HepG2 (cell line): ENCODE results near the gene TSC1. TPM values are rescaled to one million over a fixed set of nuclear protein-coding genes. Genes with fewer than 3 reads are reported as not detected.

ENCODE experiments used
- ATAC-seq: fragments of 200-7000 bp; cut with Tn5 transposase; 3 replicates; pipeline ENCODE4 v1.9.1; 2020; ENCODE audit warnings: mild to moderate bottlenecking, moderate library complexity
- BruUV-seq: library from RNA; stranded (reverse); fragments of 400-500 nt; replicated peaks from 2 replicates; lab custom pipeline; 2021; lab: Mats Ljungman, UMichigan
- CTCF ChIA-PET: fragments of 300-600 bp; formaldehyde crosslinking; extraction: SDS; loops from one replicate; lab custom pipeline; 2021; ENCODE audit warnings: low total read pairs, inconsistent platforms, low intra/inter-chr PET ratio; lab: Yijun Ruan, JAX
- POLR2A ChIA-PET: fragments of 350-600 bp; sonication (Branson Sonifier 250); formaldehyde crosslinking; loops from one replicate; lab custom pipeline; 2020; ENCODE audit warnings: antibody characterized with exemption, inconsistent platforms; lab: Yijun Ruan, JAX
- DNase-seq: peaks from one replicate; pipeline ENCODE4 v3.0.0-alpha.2; 2015; ENCODE audit warnings: low spot score
- FAIRE-seq: peaks from 3 replicates; lab custom pipeline; 2011; peaks lifted over from hg19 to GRCh38; lab: Jason Lieb, UNC
- H2AFZ ChIP-seq: one replicate; pipeline ENCODE4 v1.6.1; 2011; ENCODE audit warnings: low read length, inconsistent platforms
- H3K27ac ChIP-seq: fragments of 300-600 bp; 3 replicates; pipeline ENCODE4 v1.8.0; 2011; ENCODE audit warnings: mixed run types, mild to moderate bottlenecking, mixed read lengths, low read length, inconsistent platforms; ENCODE audit not compliant: insufficient read depth; ENCODE audit errors: extremely low read length
- H3K27me3 ChIP-seq, 2 experiments: fragments of 200-600 bp in 1 of 2; 2 replicates in 1 of 2; 3 replicates in 1 of 2; pipeline versions ENCODE4 v1.6.0 to v1.8.0; 2011; ENCODE audit warnings: low read length in 2 of 2, mild to moderate bottlenecking in 2 of 2, moderate library complexity in 2 of 2, inconsistent platforms in 1 of 2; ENCODE audit not compliant: insufficient read depth in 2 of 2, control insufficient read depth in 1 of 2
- H3K36me3 ChIP-seq, 2 experiments: fragments of 200-600 bp in 1 of 2; replicated peaks in 1 of 2; 2 replicates in 1 of 2; 3 replicates in 1 of 2; pipeline versions ENCODE4 v1.5.1 to v1.8.0; 2011; ENCODE audit warnings: low read length in 2 of 2, inconsistent platforms in 1 of 2; ENCODE audit not compliant: insufficient read depth in 2 of 2, control insufficient read depth in 1 of 2
- H3K4me1 ChIP-seq: 2 replicates; pipeline ENCODE4 v1.5.1; 2012; ENCODE audit warnings: low read length, inconsistent platforms; ENCODE audit not compliant: insufficient read depth
- H3K4me2 ChIP-seq: 2 replicates; pipeline ENCODE4 v1.6.0; 2011; ENCODE audit warnings: low read depth, low read length, inconsistent platforms
- H3K4me3 ChIP-seq, 3 experiments: fragments of 200-600 bp in 1 of 3; sonication (generic), shearing (Covaris generic) in 1 of 3; replicated peaks in 1 of 3; 2 replicates each; pipeline ENCODE4 v1.5.1; 2011 to 2016; ENCODE audit warnings: low read length in 3 of 3, inconsistent platforms in 2 of 3, low read depth in 2 of 3, mild to moderate bottlenecking in 2 of 3, control low read depth in 1 of 3, mixed read lengths in 1 of 3; ENCODE audit not compliant: insufficient read depth in 1 of 3
- H3K79me2 ChIP-seq: one replicate; pipeline ENCODE4 v1.6.1; 2011; ENCODE audit warnings: low read length, inconsistent platforms; ENCODE audit not compliant: insufficient read depth
- H3K9ac ChIP-seq: 2 replicates; pipeline ENCODE4 v1.6.0; 2011; ENCODE audit warnings: mild to moderate bottlenecking, low read depth, low read length, inconsistent platforms; ENCODE audit not compliant: insufficient read depth
- H3K9me3 ChIP-seq: 2 replicates; pipeline ENCODE4 v1.5.1; 2012; ENCODE audit warnings: mild to moderate bottlenecking, low read length
- H4K20me1 ChIP-seq: 2 replicates; pipeline ENCODE4 v1.6.0; 2011; ENCODE audit warnings: inconsistent platforms, mild to moderate bottlenecking, low read length, moderate library complexity; ENCODE audit not compliant: insufficient read depth
- FOXP1 ChIP-seq, 2 experiments: fragments of 450-650 bp in 1 of 2; IDR thresholded peaks; 2 replicates each; pipeline ENCODE4 v1.6.1; 2017 to 2018; ENCODE audit warnings: antibody characterized with exemption in 1 of 2
- NFE2L2 ChIP-seq: fragments of 150-350 bp; IDR thresholded peaks from 2 replicates; pipeline ENCODE4 v1.6.1; 2014; ENCODE audit warnings: low read length
- ZFP37 ChIP-seq: sonication (generic); formaldehyde crosslinking; IDR thresholded peaks from 2 replicates; pipeline ENCODE4 v1.4.0; 2020; ENCODE audit warnings: missing genetic modification reagents, borderline replicate concordance
- ZNF18 ChIP-seq: sonication (generic); formaldehyde crosslinking; IDR thresholded peaks from 2 replicates; pipeline ENCODE4 v1.8.0; 2022; ENCODE audit warnings: mild to moderate bottlenecking, missing genetic modification reagents; ENCODE audit not compliant: insufficient replicate concordance
- ZNF761 ChIP-seq: sonication (generic); formaldehyde crosslinking; conservative IDR thresholded peaks from 2 replicates; pipeline ENCODE4 v1.4.0; 2020; ENCODE audit warnings: mild to moderate bottlenecking, missing genetic modification reagents
- WGBS: methylation state at CpG from one replicate; pipeline ENCODE4 v1.1.6; 2017; ENCODE audit warnings: low lambda C conversion rate; 5-methylcytosine and 5-hydroxymethylcytosine counted together
- in situ Hi-C: cut with HindIII; loops from 2 replicates; pipeline ENCODE4 v1.10.0; 2017; ENCODE audit warnings: low pct_unique_long_range_greater_than_20kb; ENCODE audit not compliant: extremely low pct_ligation_motif_present
- intact Hi-C: fragments of 100-400 bp; cut with micrococcal nuclease; formaldehyde crosslinking; loops from one replicate; pipeline ENCODE4 v1.10.0; 2022; ENCODE audit not compliant: unreplicated experiment
- polyA plus RNA-seq, 8 experiments: library from polyadenylated mRNA; depleted of rRNA in 3 of 8; stranded (reverse) in 7 of 8; unstranded in 1 of 8; fragments of >200 nt; fragmentation: Illumina TruSeq in 4 of 8; extraction: Trizol in 4 of 8; gene quantifications; 2 replicates each; pipeline versions ENCODE4 v1.2.1 to v1.2.3, GENCODE V29; 2011 to 2016; ENCODE audit warnings: low read depth in 4 of 8, missing spikeins in 1 of 8, mixed read lengths in 1 of 8; ENCODE audit not compliant: insufficient read depth in 1 of 8
- total RNA-seq, 5 experiments: library from RNA; depleted of rRNA; stranded (reverse); fragments of >200 nt; fragmentation: Illumina TruSeq; extraction: Trizol; gene quantifications; 2 replicates each; pipeline ENCODE4 v1.2.3, GENCODE V29; 2016; ENCODE audit warnings: low read depth in 1 of 5
- TF ChIP-seq, protein P1 (sequence below): sonication (generic); formaldehyde crosslinking; IDR thresholded peaks from 2 replicates; pipeline ENCODE4 v1.5.1; 2020; ENCODE audit warnings: mild to moderate bottlenecking, missing genetic modification reagents
- TF ChIP-seq, protein P2 (sequence below): sonication (generic); formaldehyde crosslinking; IDR thresholded peaks from 2 replicates; pipeline ENCODE4 v1.4.0; 2020; ENCODE audit warnings: missing genetic modification reagents

The TSC1 gene
- total and polyA plus RNA-seq, 2 of the 13 experiments (the other 11 are each of a cell fraction or from before 2014, with no cell fraction given) = 31.6 to 66.1 TPM

- TF ChIP-seq, protein P1, sequence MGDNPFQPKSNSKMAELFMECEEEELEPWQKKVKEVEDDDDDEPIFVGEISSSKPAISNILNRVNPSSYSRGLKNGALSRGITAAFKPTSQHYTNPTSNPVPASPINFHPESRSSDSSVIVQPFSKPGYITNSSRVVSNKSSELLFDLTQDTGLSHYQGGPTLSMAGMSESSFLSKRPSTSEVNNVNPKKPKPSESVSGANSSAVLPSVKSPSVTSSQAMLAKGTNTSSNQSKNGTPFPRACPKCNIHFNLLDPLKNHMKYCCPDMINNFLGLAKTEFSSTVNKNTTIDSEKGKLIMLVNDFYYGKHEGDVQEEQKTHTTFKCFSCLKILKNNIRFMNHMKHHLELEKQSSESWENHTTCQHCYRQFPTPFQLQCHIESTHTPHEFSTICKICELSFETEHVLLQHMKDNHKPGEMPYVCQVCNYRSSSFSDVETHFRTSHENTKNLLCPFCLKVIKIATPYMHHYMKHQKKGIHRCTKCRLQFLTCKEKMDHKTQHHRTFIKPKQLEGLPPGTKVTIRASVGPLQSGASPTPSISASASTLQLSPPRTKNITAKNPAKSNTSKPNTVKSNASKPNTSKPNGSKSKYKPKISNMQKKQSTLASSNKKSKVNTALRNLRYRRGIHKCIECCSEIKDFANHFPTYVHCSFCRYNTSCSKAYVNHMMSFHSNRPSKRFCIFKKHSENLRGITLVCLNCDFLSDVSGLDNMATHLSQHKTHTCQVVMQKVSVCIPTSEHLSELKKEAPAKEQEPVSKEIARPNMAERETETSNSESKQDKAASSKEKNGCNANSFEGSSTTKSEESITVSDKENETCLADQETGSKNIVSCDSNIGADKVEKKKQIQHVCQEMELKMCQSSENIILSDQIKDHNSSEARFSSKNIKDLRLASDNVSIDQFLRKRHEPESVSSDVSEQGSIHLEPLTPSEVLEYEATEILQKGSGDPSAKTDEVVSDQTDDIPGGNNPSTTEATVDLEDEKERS = no peak
- no peak for TF ChIP-seq ZNF18 (CRISPR knock-in tag)
Measured at GRCh38 chr9:132858751-132859150, 85.7 kb downstream of the TSC1 start (continued).

DNA sequence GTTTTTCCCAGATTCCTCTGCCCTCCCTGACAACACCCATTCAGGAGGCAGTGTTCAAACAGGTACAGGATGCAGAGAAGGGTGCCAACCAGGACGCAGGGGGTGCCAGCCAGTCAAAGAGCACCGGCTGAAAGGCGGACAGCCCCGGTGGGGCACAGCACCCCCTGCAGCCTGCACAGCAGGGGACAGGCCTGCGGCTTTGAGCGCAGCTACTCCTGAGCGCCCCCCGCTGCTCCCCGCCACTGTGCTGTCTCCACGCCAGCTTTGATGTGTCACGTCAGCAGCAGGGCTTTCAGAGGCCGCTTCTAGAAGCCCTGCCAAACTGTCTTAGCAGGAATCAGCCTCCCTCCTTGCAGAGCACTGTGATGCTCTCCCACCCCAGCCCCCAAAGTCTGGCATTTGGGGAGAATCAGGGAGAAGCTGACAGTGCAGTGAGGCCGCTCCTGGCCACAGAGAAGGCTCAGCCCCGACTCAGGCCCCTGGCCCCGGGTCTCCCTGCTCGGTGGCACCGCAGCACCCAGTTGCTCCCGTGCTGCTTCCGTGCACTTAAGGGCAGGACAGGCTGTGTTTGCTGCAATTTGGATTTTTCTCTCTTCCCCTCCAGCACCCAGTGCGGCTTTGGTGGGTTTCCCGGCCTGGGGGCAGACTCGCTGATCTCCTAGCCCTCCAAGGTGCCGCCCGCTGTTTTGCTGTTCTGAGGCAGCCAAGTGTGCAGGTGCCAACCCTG is 86.6 kb downstream of the TSC1 start:
- in situ Hi-C loops (no loop called here), intact Hi-C loops (no loop called here)
- FAIRE-seq (no peak), DNase-seq (no peak), ATAC-seq (peak; percentile 54; the same call in 2 of the 3 replicates)
- Histone ChIP-seq H3K79me2 (no peaks in the 10 kb centered on the region), H3K4me2 (no peak overlapping the region), H3K36me3 (no peaks in the 10 kb centered on the region), H3K27me3 (peaks cover 0 to 7% of the 10 kb centered on the region in 2 experiments; a peak in 2 of 5 replicates), H3K9me3 (no peaks in the 10 kb centered on the region), H3K9ac (no peak overlapping the region), H3K4me1 (no peaks in the 10 kb centered on the region), H4K20me1 (no peaks in the 10 kb centered on the region), H3K27ac (no peak overlapping the region), H2AFZ (no peak overlapping the region), H3K4me3 (no peak overlapping the region)
- POLR2A ChIA-PET = no interaction called here
- BruUV-seq = no TSS peak
- no peak for TF ChIP-seq NFE2L2
- no peak for TF ChIP-seq FOXP1 (IDR thresholded peaks at IDR 0.05)
- TF ChIP-seq FOXP1 (CRISPR knock-in tag; IDR thresholded peaks at IDR 0.05) = no peak
- TF ChIP-seq ZFP37 (CRISPR knock-in tag) = no peak
- no peak for TF ChIP-seq ZNF761 (CRISPR knock-in tag)
- TF ChIP-seq, protein P2, sequence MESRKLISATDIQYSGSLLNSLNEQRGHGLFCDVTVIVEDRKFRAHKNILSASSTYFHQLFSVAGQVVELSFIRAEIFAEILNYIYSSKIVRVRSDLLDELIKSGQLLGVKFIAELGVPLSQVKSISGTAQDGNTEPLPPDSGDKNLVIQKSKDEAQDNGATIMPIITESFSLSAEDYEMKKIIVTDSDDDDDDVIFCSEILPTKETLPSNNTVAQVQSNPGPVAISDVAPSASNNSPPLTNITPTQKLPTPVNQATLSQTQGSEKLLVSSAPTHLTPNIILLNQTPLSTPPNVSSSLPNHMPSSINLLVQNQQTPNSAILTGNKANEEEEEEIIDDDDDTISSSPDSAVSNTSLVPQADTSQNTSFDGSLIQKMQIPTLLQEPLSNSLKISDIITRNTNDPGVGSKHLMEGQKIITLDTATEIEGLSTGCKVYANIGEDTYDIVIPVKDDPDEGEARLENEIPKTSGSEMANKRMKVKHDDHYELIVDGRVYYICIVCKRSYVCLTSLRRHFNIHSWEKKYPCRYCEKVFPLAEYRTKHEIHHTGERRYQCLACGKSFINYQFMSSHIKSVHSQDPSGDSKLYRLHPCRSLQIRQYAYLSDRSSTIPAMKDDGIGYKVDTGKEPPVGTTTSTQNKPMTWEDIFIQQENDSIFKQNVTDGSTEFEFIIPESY = peak; percentile 78
- WGBS = 58% methylated on average over 13 of the region's 24 CpGs
- CTCF ChIA-PET = no interaction called here
